ENCODE results near the gene HBG2.

The HBG2 gene

DNA sequence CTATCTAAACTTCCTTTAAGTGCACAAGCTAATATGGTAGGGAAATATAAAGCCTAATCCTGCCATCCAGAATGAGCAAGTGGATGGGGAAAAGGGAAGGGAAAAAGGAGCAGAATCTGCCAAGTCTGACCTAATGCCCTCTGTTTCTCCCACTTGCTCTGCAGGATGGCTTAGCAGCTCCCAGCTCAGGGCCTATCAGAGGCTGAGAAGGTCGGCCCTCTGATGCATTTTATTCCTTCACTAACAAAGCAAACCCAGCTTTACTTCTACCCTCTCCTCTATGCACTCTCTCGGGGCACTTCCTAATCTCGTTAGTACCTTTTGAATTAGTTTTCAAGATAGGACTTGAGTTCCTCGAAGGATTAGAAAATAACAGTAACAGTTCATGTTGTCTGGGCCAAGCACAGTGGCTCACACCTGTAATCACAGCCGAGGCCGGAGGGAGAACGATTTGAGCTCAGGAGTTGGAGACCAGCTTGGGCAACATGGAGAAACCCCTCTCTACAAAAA, 44.1 kb downstream of the HBG2 start:
- Mint-ChIP-seq H3K9me3 (no peaks in the 10 kb centered on the region), H3K27me3 (no peaks in the 10 kb centered on the region), H3K36me3 (ENCODE audit: low read depth) (no peaks in the 10 kb centered on the region), H3K4me1 (no peaks in the 10 kb centered on the region), H3K27ac (no peak overlapping the region), H3K4me3 (no peak overlapping the region)
- DNase-seq = no peak
- no peak for ATAC-seq

DNA sequence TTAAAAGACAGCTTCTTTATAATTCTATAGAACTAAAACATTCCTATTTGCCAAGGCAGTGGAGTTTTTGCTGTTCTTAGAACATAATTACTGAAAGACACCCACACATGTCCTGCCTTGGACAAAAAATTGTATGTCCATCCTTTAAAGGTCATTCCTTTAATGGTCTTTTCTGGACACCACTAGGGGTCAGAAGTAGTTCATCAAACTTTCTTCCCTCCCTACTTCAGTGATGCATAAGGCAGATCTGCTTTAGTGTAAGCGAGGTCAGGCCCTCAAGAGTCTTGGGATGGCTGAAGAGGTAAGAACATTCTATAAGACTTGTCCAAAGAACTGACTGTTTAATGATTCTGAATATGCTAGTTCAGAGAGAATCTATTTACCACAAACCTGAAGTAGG, 49.8 kb downstream of the HBG2 start:
- ATAC-seq (no peak), DNase-seq (no peak)
- Mint-ChIP-seq H3K27me3 (peaks cover 2% of the 10 kb centered on the region), H3K4me1 (no peaks in the 10 kb centered on the region), H3K4me3 (no peak overlapping the region), H3K36me3 (ENCODE audit: low read depth) (no peaks in the 10 kb centered on the region), H3K27ac (no peak overlapping the region), H3K9me3 (no peaks in the 10 kb centered on the region)

- Mint-ChIP-seq H3K36me3 (ENCODE audit: low read depth) (no peaks in the 10 kb centered on the region), H3K27me3 (peaks cover 2% of the 10 kb centered on the region), H3K27ac (no peak overlapping the region), H3K4me3 (no peak overlapping the region), H3K4me1 (no peaks in the 10 kb centered on the region), H3K9me3 (no peaks in the 10 kb centered on the region)
- ATAC-seq (no peak), DNase-seq (no peak)
Measured at GRCh38 chr11:5203366-5203765, 51.2 kb downstream of the HBG2 start.

Data from activated naive CD8-positive, alpha-beta T cell treated with anti-CD3 and anti-CD28 coated beads, Interleukin-2, amount 50 U/mL, for 24 hours (primary cell).